ENCODE data around the gene GTF2F1. TPM values are rescaled to one million over a fixed set of nuclear protein-coding genes. Genes with fewer than 3 reads are reported as not detected.

The GTF2F1 gene
- total RNA-seq, 1 experiment from 2014 or later: 39.2 TPM

GRCh38 chr19:6387372-6387771, 5.6 kb downstream of the GTF2F1 start:
- TF ChIP-seq CTCF (IDR thresholded peaks at IDR 0.05; ENCODE audit: unreplicated experiment): no peak
- Mint-ChIP-seq H3K27ac (ENCODE audit: unreplicated experiment) (no peak overlapping the region), H3K36me3 (ENCODE audit: insufficient read depth, unreplicated experiment) (peaks cover 50% of the 10 kb centered on the region), H3K4me1 (ENCODE audit: low read depth, unreplicated experiment) (peaks cover 7% of the 10 kb centered on the region), H3K27me3 (ENCODE audit: unreplicated experiment) (no peaks in the 10 kb centered on the region), H3K9me3 (ENCODE audit: low read depth, unreplicated experiment) (no peaks in the 10 kb centered on the region), H3K4me3 (ENCODE audit: low read depth, unreplicated experiment) (no peak overlapping the region)
- CTCF ChIA-PET: no interaction called here
- no TSS peak for BruUV-seq (replicated peaks)
- intact Hi-C loops (cut with micrococcal nuclease; ENCODE audit: unreplicated experiment): no loop called here
- no peak for DNase-seq

GRCh38 chr19:6384381-6384780, 8.6 kb downstream of the GTF2F1 start:
- H3K36me3 Mint-ChIP-seq (ENCODE audit: insufficient read depth, unreplicated experiment): peaks cover 51% of the 10 kb centered on the region

GRCh38 chr19:6383188-6383587, 9.8 kb downstream of the GTF2F1 start:
- Mint-ChIP-seq H3K9me3 (ENCODE audit: low read depth, unreplicated experiment) (no peaks in the 10 kb centered on the region), H3K27me3 (ENCODE audit: unreplicated experiment) (no peaks in the 10 kb centered on the region), H3K4me3 (ENCODE audit: low read depth, unreplicated experiment) (no peak overlapping the region), H3K27ac (ENCODE audit: unreplicated experiment) (no peak overlapping the region), H3K36me3 (ENCODE audit: insufficient read depth, unreplicated experiment) (peaks cover 48% of the 10 kb centered on the region), H3K4me1 (ENCODE audit: low read depth, unreplicated experiment) (no peaks in the 10 kb centered on the region)
- intact Hi-C loops (cut with micrococcal nuclease; ENCODE audit: unreplicated experiment): no loop called here
- no peak for TF ChIP-seq CTCF (IDR thresholded peaks at IDR 0.05; ENCODE audit: unreplicated experiment)
- CTCF ChIA-PET: interaction anchor here (0.7 kb wide), 1 partner anchor 257 kb away, joined by 5 read pairs; no protein-coding TSS in a partner anchor
- BruUV-seq (replicated peaks): no TSS peak
- DNase-seq: no peak

More at GRCh38 chr19:6384381-6384780, 8.6 kb downstream of the GTF2F1 start:
- Mint-ChIP-seq H3K4me1 (ENCODE audit: low read depth, unreplicated experiment) (no peaks in the 10 kb centered on the region), H3K27ac (ENCODE audit: unreplicated experiment) (no peak overlapping the region), H3K9me3 (ENCODE audit: low read depth, unreplicated experiment) (no peaks in the 10 kb centered on the region), H3K27me3 (ENCODE audit: unreplicated experiment) (no peaks in the 10 kb centered on the region), H3K4me3 (ENCODE audit: low read depth, unreplicated experiment) (no peak overlapping the region)
- intact Hi-C loops (cut with micrococcal nuclease; ENCODE audit: unreplicated experiment): no loop called here
- CTCF ChIA-PET: no interaction called here
- no peak for TF ChIP-seq CTCF (IDR thresholded peaks at IDR 0.05; ENCODE audit: unreplicated experiment)
- DNase-seq: no peak
- BruUV-seq (replicated peaks): no TSS peak

- CTCF ChIA-PET: no interaction called here
- H3K4me1 Mint-ChIP-seq (ENCODE audit: low read depth, unreplicated experiment): no peaks in the 10 kb centered on the region
- H3K27ac Mint-ChIP-seq (ENCODE audit: unreplicated experiment): no peak overlapping the region
- intact Hi-C loops (cut with micrococcal nuclease; ENCODE audit: unreplicated experiment): no loop called here
- no TSS peak for BruUV-seq (replicated peaks)
- no peak for TF ChIP-seq CTCF (IDR thresholded peaks at IDR 0.05; ENCODE audit: unreplicated experiment)
- H3K27me3 Mint-ChIP-seq (ENCODE audit: unreplicated experiment): no peaks in the 10 kb centered on the region
- no peaks in the 10 kb centered on the region for H3K9me3 Mint-ChIP-seq (ENCODE audit: low read depth, unreplicated experiment)
- no peak overlapping the region for H3K4me3 Mint-ChIP-seq (ENCODE audit: low read depth, unreplicated experiment)
- DNase-seq: no peak
- peaks cover 35% of the 10 kb centered on the region for H3K36me3 Mint-ChIP-seq (ENCODE audit: insufficient read depth, unreplicated experiment)
These were observed 11.8 kb downstream of the GTF2F1 start for GRCh38 chr19:6381030-6381750.
